UCSD-AML1 (cell line): ENCODE data around the gene TBC1D3E.
"Not testable (repeated sequence)": the region's sequence is repeated elsewhere in the genome, so short reads cannot be mapped to it uniquely, and the experiment has no call there.

Source experiments
- DNase-seq: peaks from one replicate; lab custom pipeline; 2025; ENCODE audit not compliant: unreplicated experiment; lab: John Stamatoyannopoulos, UW

Gene TBC1D3E

DNA sequence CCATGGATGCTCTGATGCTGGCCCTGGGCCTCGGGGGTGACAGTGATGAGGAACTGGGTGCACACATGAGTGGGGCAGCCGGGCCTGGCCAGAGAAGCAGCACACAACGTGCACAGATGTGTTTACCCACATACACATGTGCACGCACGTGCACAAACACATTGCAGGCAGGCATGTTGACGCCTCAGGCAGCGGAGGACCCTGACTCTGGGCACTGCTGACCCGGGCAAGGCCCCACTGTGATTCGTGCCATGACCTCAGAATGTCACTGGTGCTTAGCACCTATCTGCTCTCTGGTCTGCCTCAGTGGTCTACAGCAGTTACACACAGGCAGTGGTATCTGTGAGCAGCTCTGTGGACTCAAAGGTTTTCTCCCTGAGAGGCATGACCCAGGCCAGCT, at the start of gene TBC1D3E:
Gene TBC1D3E, plus strand, starts transcription at position 301 of the 400 bp plus-strand sequence. CDS start 1,545 bp downstream, outside the sequence.
- DNase-seq = not testable (repeated sequence)

DNA sequence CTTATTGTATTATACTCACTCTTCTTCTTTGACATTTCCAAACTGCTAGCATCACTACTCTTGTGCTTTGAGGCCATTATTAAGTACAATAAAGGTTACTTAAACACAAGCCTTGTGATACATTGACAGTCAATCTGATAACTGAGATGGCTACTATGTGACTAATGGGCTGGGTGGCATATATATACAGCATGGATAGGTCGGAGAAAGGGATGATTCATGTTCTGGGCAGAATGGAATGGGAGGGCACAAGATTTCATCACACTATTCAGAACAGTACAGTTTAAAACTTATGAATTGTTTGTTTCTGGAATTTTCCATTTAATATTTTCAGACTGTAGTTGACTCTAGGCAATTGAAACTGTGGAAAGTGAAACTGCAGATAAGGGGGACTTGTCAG, 40.4 kb upstream of the TBC1D3E start:
- DNase-seq = not testable (repeated sequence)

DNA sequence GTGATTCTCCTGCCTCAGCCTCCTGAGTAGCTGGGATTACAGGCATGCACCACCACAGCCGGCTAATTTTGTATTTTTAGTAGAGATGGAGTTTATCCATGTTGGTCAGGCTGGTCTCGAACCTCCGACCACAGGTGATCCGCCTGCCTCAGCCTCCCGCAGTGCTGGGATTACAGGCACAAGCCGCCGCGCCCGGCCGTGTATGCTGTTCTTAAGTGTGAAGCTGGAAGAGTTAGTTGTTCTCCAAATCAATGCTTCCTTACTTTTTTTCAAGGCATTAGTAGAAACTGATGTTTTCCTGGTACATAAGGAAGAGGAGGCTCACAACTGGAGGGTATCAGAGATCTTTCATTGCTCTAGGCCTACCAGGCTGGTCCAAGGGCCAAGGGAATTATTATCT, 39.6 kb upstream of the TBC1D3E start:
- DNase-seq = not testable (repeated sequence)

DNA sequence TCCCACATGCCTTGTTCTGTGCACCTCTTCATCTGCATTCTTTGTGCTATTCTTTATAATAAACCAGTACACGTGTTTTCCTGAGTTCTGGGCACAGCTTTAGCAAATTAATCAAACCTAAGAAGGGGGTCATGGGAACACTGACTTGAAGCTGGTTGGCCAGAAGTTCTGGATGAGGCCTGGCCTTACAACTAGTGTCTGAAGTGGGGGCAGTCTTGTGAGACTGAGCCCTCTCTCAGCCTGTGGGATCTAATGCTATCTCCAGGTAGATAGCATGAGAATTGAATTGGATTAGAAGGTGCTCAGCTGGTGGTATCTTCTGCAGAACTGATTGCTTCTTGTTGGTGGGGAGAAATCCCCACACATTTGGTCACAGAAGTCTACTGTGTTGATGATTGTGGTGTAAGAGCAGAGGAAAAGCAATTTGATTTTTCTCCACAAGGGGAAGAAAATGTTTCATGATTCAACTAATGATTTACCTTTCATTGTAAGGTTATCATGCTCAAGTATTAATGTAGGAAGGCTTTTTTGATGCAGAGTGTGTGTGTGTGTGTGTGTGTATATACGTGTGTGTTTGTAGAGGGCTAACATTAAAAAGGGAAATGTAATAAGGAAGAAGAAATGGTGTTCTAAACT, 33.6 kb upstream of the TBC1D3E start:
- not testable (repeated sequence) for DNase-seq

DNA sequence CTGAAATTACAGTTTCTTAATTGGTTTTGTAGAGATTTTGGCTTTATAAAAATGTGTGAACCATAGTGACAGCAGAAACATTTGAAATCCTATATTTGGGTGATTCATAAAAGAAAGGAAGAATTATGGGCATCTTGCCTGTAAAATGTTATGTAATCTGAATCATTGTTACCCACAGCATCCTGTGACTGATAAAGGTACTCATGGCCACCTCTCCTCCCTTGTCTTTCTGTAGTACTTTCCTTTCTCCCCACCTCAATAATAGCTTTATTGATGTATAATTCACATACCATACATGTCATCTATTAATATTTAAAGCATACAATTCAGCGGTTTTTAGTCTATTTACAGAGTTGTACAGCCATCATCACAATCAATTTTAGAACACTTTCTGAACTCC, 28.5 kb upstream of the TBC1D3E start:
- not testable (repeated sequence) for DNase-seq

DNA sequence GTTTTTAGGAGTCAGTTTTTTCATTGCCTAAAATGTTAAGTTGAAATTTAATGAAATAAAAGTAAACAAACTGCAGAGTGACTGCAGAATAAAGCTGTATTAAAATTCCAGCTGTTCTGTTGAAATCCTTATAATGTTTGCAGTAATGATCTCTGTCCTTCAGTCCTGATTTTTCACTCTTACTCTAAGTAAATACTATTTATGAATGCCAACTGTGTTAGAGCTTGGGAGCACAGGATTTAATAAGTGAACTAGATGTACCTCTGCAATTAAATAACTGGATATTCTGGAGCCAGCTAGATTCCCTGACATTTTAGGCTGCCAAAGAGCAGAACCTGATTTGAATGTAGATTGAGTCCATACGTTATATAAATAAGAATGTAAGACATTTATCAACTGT, 7.9 kb upstream of the TBC1D3E start:
- DNase-seq = not testable (repeated sequence)

DNA sequence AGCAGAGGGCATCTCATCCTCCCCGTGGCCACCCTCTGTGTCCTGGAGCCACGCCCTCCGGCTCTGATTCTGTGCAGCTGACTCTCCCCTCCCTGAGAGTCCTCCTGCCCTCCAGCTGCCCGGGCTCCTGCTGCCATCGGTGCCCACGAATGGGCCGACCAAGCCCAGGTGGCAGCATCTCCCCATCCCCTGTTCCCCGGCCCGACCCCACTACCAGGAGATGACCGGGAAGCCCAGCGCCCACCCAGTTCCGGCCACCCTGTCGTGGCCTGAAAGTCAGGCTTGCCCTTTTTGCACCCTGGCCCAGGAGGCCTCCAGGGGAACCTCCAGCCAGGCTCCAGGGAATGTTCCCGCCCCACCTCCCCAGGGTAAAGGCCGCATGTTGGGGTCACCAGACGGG, 7.1 kb downstream of the TBC1D3E start:
- DNase-seq = not testable (repeated sequence)
